ENCODE data around the gene PWP1. TPM values are rescaled to one million over a fixed set of nuclear protein-coding genes. Genes with fewer than 3 reads are reported as not detected.

Gene PWP1
- total and polyA plus RNA-seq, 9 of the 15 experiments (the other 6 are each of a cell fraction or from before 2014, with no cell fraction given) = 61.6 to 401 (median 111) TPM

GRCh38 chr12:107666009-107666408 lies 19.6 kb upstream of the PWP1 start:
- FAIRE-seq = no peak
- H3K9me1 ChIP-seq (ENCODE audit: control insufficient read depth, insufficient read depth, low read length) = no peaks in the 10 kb centered on the region
- ChIA-PET POLR2A (interaction anchor here (1.1 to 1.6 kb wide), 2 partner anchors 14 to 19 kb away, joined by 3 to 4 read pairs; no protein-coding TSS in a partner anchor), CTCF (ENCODE audit: low intra/inter-chr PET ratio) (no interaction called here)
- in situ Hi-C loops (cut with MboI) (no loop called here), intact Hi-C loops (cut with micrococcal nuclease) (no loop called here)
- H3K9ac ChIP-seq (ENCODE audit: insufficient read depth in 1 of 2, low read depth in 2 of 2, low read length in 2 of 2) = no peak overlapping the region
- no peaks in the 10 kb centered on the region for H3K79me2 ChIP-seq (ENCODE audit: control insufficient read depth, insufficient read depth, low read length)
- ATAC-seq = no peak
- 0 out of 2 replicates have a peak, but pooled peaks cover 3% of the 10 kb centered on the region for H4K20me1 ChIP-seq (replicated peaks; ENCODE audit: control insufficient read depth, insufficient read depth, low read length)
- no peak overlapping the region for H3K4me3 ChIP-seq
- BruUV-seq (replicated peaks) = no TSS peak
- H3K27ac ChIP-seq (ENCODE audit: extremely low read depth, low read depth, low read length) = no peak overlapping the region
- no peak overlapping the region for H3K4me2 ChIP-seq (ENCODE audit: insufficient read depth, low read length)
- H3K9me3 ChIP-seq (replicated peaks; ENCODE audit: control insufficient read depth, insufficient read depth, low read depth, low read length) = no peaks in the 10 kb centered on the region
- H3K27me3 ChIP-seq (ENCODE audit: control insufficient read depth in 2 of 2, insufficient read depth in 2 of 2, low read length in 2 of 2) = peaks cover 39 to 47% of the 10 kb centered on the region in 2 experiments
- 0% methylated on average over 1 of the region's 1 CpG for WGBS (ENCODE audit: insufficient coverage, low coverage, missing lambda C conversion rate)
- H2AFZ ChIP-seq (ENCODE audit: low read depth, low read length) = no peak overlapping the region
- no peaks in the 10 kb centered on the region for H3K4me1 ChIP-seq (replicated peaks in 1 of 2; ENCODE audit: control insufficient read depth in 2 of 2, insufficient read depth in 2 of 2, low read length in 2 of 2)
- TF ChIP-seq RBM25 (IDR thresholded peaks at IDR 0.05; ENCODE audit: low read depth, low read length, severe bottlenecking) = peak; percentile 18
- TF ChIP-seq ARID3B (CRISPR knock-in tag; IDR thresholded peaks at IDR 0.05; ENCODE audit: borderline replicate concordance) = no peak
- no peaks in the 10 kb centered on the region for H3K36me3 ChIP-seq (ENCODE audit: control insufficient read depth, insufficient read depth, low read length)
- no peak for DNase-seq (ENCODE audit: extremely low read depth in 1 of 4, low spot score in 3 of 4)

GRCh38 chr12:107667464-107667863 lies 18.1 kb upstream of the PWP1 start:
- Histone ChIP-seq H3K4me3 (no peak overlapping the region), H3K4me1 (replicated peaks in 1 of 2; ENCODE audit: control insufficient read depth in 2 of 2, insufficient read depth in 2 of 2, low read length in 2 of 2) (no peaks in the 10 kb centered on the region), H3K36me3 (ENCODE audit: control insufficient read depth, insufficient read depth, low read length) (no peaks in the 10 kb centered on the region), H3K79me2 (ENCODE audit: control insufficient read depth, insufficient read depth, low read length) (no peaks in the 10 kb centered on the region), H2AFZ (ENCODE audit: low read depth, low read length) (no peak overlapping the region), H3K27me3 (ENCODE audit: control insufficient read depth in 2 of 2, insufficient read depth in 2 of 2, low read length in 2 of 2) (peaks cover 35 to 46% of the 10 kb centered on the region in 2 experiments), H4K20me1 (replicated peaks; ENCODE audit: control insufficient read depth, insufficient read depth, low read length) (0 out of 2 replicates have a peak, but pooled peaks cover 3% of the 10 kb centered on the region), H3K9me1 (ENCODE audit: control insufficient read depth, insufficient read depth, low read length) (no peaks in the 10 kb centered on the region), H3K9me3 (replicated peaks; ENCODE audit: control insufficient read depth, insufficient read depth, low read depth, low read length) (no peaks in the 10 kb centered on the region), H3K9ac (ENCODE audit: insufficient read depth in 1 of 2, low read depth in 2 of 2, low read length in 2 of 2) (no peak overlapping the region), H3K27ac (ENCODE audit: extremely low read depth, low read depth, low read length) (no peak overlapping the region), H3K4me2 (ENCODE audit: insufficient read depth, low read length) (no peak overlapping the region)
- TF ChIP-seq ZNF121 (CRISPR knock-in tag; conservative IDR thresholded peaks at IDR 0.05) = peak; percentile 41
- no peak for TF ChIP-seq ZBTB17 (CRISPR knock-in tag; IDR thresholded peaks at IDR 0.05)
- no peak for TF ChIP-seq JUN (IDR thresholded peaks at IDR 0.05; ENCODE audit: borderline replicate concordance, low read depth, low read length)
- TF ChIP-seq JUN (CRISPR knock-in tag; IDR thresholded peaks at IDR 0.05; ENCODE audit: borderline replicate concordance) = no peak
- TF ChIP-seq LCOR (CRISPR knock-in tag; IDR thresholded peaks at IDR 0.05) = no peak
- DNase-seq (ENCODE audit: extremely low read depth in 1 of 4, low spot score in 3 of 4) (no peak), FAIRE-seq (no peak), ATAC-seq (no peak)
- POLR2A ChIA-PET = interaction anchor here (0.7 to 1.2 kb wide), 2 partner anchors 15 to 22 kb away, joined by 3 read pairs; no protein-coding TSS in a partner anchor
- CTCF ChIA-PET (ENCODE audit: low intra/inter-chr PET ratio) = no interaction called here
- in situ Hi-C loops (cut with MboI) (no loop called here), intact Hi-C loops (cut with micrococcal nuclease) (no loop called here)
- 2% methylated on average over 4 of the region's 4 CpGs for WGBS (ENCODE audit: insufficient coverage, low coverage, missing lambda C conversion rate)
- no TSS peak for BruUV-seq (replicated peaks)
